ENCODE measurements around the gene MESP1.

The MESP1 gene

DNA sequence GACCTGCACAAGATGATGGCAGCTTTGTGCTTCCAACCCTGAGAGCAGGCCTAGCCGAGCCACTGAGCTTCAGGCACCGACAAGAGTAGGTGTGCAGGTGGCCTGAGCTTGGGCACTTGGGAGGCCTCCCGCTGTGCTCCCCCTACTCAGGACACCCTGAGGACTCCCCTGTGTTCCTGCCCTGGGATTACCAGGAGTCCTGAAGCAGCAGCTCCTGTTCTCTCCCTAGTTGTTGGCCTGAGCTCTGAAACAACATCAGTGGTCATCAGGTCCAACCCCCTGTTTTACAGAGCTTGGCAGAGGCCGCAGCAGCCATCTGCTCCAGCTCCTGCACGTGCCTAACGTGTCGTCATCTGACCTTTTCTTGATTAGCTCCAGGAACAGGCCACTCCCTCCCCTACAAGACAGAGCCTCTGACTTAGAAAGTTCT is 17.0 kb upstream of the MESP1 start:
- no peak overlapping the region for H3K4me3 ChIP-seq (ENCODE audit: low read length in 2 of 2)
- no peaks in the 10 kb centered on the region for H3K4me1 ChIP-seq (ENCODE audit: control insufficient read depth, insufficient read depth, low read length)
- no peaks in the 10 kb centered on the region for H3K36me3 ChIP-seq (ENCODE audit: control insufficient read depth in 2 of 2, insufficient read depth in 2 of 2, low read length in 2 of 2)
- no peak overlapping the region for H3K27ac ChIP-seq (ENCODE audit: low read length)
- no peak overlapping the region for H3K9ac ChIP-seq (ENCODE audit: low read length in 2 of 2)
- H3K9me3 ChIP-seq (ENCODE audit: control insufficient read depth in 2 of 2, low read length in 2 of 2): no peaks in the 10 kb centered on the region
- H3K27me3 ChIP-seq (ENCODE audit: control insufficient read depth in 1 of 2, insufficient read depth in 2 of 2, low read length in 2 of 2): no peaks in the 10 kb centered on the region

DNA sequence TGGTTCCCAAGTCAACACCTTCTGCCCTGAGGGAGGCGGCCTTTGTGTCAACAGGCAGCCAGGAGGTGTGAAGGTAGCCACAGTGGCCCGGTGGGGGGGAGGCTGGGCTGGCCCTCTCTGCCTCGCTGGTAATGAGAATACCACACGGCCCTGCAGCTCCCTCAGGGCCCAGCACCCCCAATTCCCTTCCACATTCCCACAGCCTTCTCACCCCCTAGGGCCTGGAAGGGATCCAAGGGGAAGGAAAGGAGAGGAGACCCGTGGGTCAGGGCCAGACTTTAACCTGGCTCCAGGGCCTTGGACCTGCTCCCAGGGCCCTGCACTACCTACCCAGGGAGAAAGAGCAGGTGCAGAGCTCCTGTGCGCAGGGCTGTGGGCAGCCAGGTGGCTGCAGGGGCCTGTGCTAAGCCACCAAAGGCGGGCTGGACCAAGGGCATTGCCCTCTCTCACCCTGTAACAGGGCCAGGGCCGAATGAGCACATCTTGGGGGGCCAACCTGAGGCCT is 16.4 kb upstream of the MESP1 start:
- H3K27ac ChIP-seq (ENCODE audit: low read length): no peak overlapping the region
- H3K9me3 ChIP-seq (ENCODE audit: control insufficient read depth in 2 of 2, low read length in 2 of 2): no peaks in the 10 kb centered on the region
- no peaks in the 10 kb centered on the region for H3K27me3 ChIP-seq (ENCODE audit: control insufficient read depth in 1 of 2, insufficient read depth in 2 of 2, low read length in 2 of 2)
- H3K4me3 ChIP-seq (ENCODE audit: low read length in 2 of 2): no peak overlapping the region
- no peaks in the 10 kb centered on the region for H3K36me3 ChIP-seq (ENCODE audit: control insufficient read depth in 2 of 2, insufficient read depth in 2 of 2, low read length in 2 of 2)
- no peaks in the 10 kb centered on the region for H3K4me1 ChIP-seq (ENCODE audit: control insufficient read depth, insufficient read depth, low read length)
- H3K9ac ChIP-seq (ENCODE audit: low read length in 2 of 2): no peak overlapping the region

DNA sequence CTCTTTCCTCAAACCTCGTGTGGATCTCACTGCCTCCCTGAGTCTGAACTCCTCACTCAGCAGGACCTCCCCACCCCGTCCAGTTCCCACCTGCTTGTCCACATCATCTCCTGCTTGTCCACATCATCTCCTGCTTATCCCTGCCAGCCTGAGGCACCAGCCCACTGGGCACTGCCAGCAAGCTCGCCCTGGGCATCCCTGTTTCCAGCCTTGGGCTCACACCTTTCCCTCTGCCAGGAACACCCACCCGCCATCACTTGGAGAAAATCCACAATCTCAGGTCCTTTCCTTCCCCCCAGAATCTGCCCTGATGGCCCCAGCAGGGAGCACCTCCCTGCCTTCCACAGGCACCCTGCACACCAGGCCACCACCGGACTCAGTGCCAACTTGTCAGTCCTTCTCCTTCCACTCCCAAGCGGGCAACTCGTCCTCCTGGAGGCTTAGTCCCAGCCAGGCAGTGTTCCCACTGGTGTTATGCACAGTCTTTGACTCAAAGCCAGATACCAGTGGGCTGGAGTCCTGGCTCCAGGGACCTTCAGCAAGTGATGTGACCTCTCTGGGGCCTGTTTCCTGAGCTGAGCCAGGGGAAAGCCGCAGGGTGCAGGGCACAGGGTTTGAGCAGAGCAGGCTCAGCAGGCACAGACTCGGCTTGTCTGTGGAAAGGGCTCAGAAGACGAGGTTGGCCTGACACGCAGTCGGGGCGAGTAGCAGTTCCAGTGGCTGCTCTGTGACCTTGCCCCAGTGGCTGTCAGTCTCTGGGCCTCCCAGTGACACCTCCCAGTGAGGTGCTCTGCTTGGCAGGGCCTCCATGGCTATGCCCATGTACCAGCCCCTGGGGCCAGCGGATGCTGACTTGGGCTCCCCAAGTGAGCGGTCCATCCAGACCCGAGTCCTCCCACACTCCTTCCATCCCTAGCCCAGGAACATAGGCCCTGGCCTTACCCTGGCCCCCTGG is 15.6 kb upstream of the MESP1 start:
- Histone ChIP-seq H3K27me3 (ENCODE audit: control insufficient read depth in 1 of 2, insufficient read depth in 2 of 2, low read length in 2 of 2) (no peaks in the 10 kb centered on the region), H3K36me3 (ENCODE audit: control insufficient read depth in 2 of 2, insufficient read depth in 2 of 2, low read length in 2 of 2) (no peaks in the 10 kb centered on the region), H3K9me3 (ENCODE audit: control insufficient read depth in 2 of 2, low read length in 2 of 2) (no peaks in the 10 kb centered on the region), H3K9ac (ENCODE audit: low read length in 2 of 2) (no peak overlapping the region), H3K4me1 (ENCODE audit: control insufficient read depth, insufficient read depth, low read length) (no peaks in the 10 kb centered on the region), H3K4me3 (ENCODE audit: low read length in 2 of 2) (no peak overlapping the region), H3K27ac (ENCODE audit: low read length) (no peak overlapping the region)

DNA sequence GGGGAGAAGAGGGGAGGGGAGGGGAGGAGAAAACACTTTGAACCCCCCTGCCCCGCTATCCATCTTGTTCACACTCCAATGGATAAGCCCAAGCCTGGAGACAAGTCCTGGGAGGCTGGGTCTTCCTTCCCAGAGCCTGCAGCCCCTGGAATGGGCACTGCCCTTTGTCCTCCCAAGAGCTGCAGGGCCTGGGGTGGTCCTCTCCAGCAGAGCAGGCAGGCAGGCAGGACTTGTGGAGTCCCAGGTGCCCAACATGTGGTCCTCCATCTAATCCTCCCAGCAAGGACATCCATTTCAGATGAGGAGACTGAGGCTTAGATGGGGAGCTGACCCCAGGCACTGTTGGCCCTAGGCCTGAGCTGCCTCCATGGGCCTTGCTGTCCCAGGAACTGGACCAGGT is 14.6 kb upstream of the MESP1 start:
- Histone ChIP-seq H3K36me3 (ENCODE audit: control insufficient read depth in 2 of 2, insufficient read depth in 2 of 2, low read length in 2 of 2) (no peaks in the 10 kb centered on the region), H3K27me3 (ENCODE audit: control insufficient read depth in 1 of 2, insufficient read depth in 2 of 2, low read length in 2 of 2) (no peaks in the 10 kb centered on the region)

GRCh38 chr15:89761929-89762328 is 10.9 kb upstream of the MESP1 start:
- Histone ChIP-seq H3K4me3 (ENCODE audit: low read length in 2 of 2) (no peak overlapping the region), H3K9me3 (ENCODE audit: control insufficient read depth in 2 of 2, low read length in 2 of 2) (no peaks in the 10 kb centered on the region), H3K9ac (ENCODE audit: low read length in 2 of 2) (no peak overlapping the region), H3K27me3 (ENCODE audit: control insufficient read depth in 1 of 2, insufficient read depth in 2 of 2, low read length in 2 of 2) (no peaks in the 10 kb centered on the region), H3K4me1 (ENCODE audit: control insufficient read depth, insufficient read depth, low read length) (peaks cover 11% of the 10 kb centered on the region), H3K36me3 (ENCODE audit: control insufficient read depth in 2 of 2, insufficient read depth in 2 of 2, low read length in 2 of 2) (no peaks in the 10 kb centered on the region), H3K27ac (ENCODE audit: low read length) (no peak overlapping the region)

More for the DNA sequence above, 14.6 kb upstream of the MESP1 start:
- Histone ChIP-seq H3K4me1 (ENCODE audit: control insufficient read depth, insufficient read depth, low read length) (peaks cover 9% of the 10 kb centered on the region), H3K27ac (ENCODE audit: low read length) (no peak overlapping the region), H3K9me3 (ENCODE audit: control insufficient read depth in 2 of 2, low read length in 2 of 2) (no peaks in the 10 kb centered on the region), H3K4me3 (ENCODE audit: low read length in 2 of 2) (no peak overlapping the region), H3K9ac (ENCODE audit: low read length in 2 of 2) (no peak overlapping the region)

GRCh38 chr15:89761009-89761831 is 10.2 kb upstream of the MESP1 start:
- Histone ChIP-seq H3K4me1 (ENCODE audit: control insufficient read depth, insufficient read depth, low read length) (peaks cover 11% of the 10 kb centered on the region), H3K9ac (ENCODE audit: low read length in 2 of 2) (no peak overlapping the region), H3K27ac (ENCODE audit: low read length) (no peak overlapping the region), H3K27me3 (ENCODE audit: control insufficient read depth in 1 of 2, insufficient read depth in 2 of 2, low read length in 2 of 2) (no peaks in the 10 kb centered on the region), H3K9me3 (ENCODE audit: control insufficient read depth in 2 of 2, low read length in 2 of 2) (no peaks in the 10 kb centered on the region), H3K4me3 (ENCODE audit: low read length in 2 of 2) (peak overlapping the region in 1 of 2 donors; percentile 8), H3K36me3 (ENCODE audit: control insufficient read depth in 2 of 2, insufficient read depth in 2 of 2, low read length in 2 of 2) (no peaks in the 10 kb centered on the region)

DNA sequence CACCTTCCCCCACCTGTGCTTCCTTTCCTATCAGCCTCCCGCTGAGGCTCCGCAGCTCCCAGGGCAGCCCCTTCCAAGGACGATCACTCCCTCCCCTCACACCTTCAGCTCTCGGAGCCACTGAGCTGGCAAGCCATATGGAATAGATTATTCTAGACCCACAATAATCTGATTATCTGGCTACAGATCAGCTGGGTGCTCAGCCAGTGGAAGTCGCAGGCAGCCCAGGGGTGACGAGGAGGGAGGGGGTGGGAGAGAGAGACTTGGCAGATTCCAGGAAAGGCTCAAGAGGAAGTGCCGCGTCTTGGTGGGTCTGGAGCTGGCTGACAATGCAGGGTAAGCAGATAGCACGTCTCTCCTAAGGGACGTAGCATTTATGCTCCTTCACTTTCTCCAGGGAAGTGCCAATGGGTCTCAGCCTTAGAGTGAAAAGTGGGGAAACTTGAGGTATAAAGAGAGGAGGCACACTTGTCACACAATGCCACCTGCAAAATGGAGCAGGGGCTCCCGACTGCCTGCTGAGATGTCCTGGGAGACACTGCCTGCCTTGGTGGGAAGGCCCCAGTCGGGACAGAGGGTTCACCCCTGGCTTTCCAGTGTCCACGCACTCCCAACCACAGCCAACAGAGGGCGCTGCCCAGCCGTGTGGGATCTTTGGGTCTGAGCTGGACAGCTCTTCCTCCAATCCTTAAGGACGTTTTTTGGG is 9.4 kb upstream of the MESP1 start:
- Histone ChIP-seq H3K4me3 (ENCODE audit: low read length in 2 of 2) (peak overlapping the region in 1 of 2 donors; percentile 8), H3K9ac (ENCODE audit: low read length in 2 of 2) (no peak overlapping the region), H3K4me1 (ENCODE audit: control insufficient read depth, insufficient read depth, low read length) (peaks cover 11% of the 10 kb centered on the region), H3K9me3 (ENCODE audit: control insufficient read depth in 2 of 2, low read length in 2 of 2) (no peaks in the 10 kb centered on the region), H3K27me3 (ENCODE audit: control insufficient read depth in 1 of 2, insufficient read depth in 2 of 2, low read length in 2 of 2) (no peaks in the 10 kb centered on the region), H3K27ac (ENCODE audit: low read length) (no peak overlapping the region), H3K36me3 (ENCODE audit: control insufficient read depth in 2 of 2, insufficient read depth in 2 of 2, low read length in 2 of 2) (no peaks in the 10 kb centered on the region)

- H3K27me3 ChIP-seq (ENCODE audit: control insufficient read depth in 1 of 2, insufficient read depth in 2 of 2, low read length in 2 of 2): no peaks in the 10 kb centered on the region
- no peak overlapping the region for H3K27ac ChIP-seq (ENCODE audit: low read length)
- H3K4me1 ChIP-seq (ENCODE audit: control insufficient read depth, insufficient read depth, low read length): peaks cover 11% of the 10 kb centered on the region
- H3K36me3 ChIP-seq (ENCODE audit: control insufficient read depth in 2 of 2, insufficient read depth in 2 of 2, low read length in 2 of 2): no peaks in the 10 kb centered on the region
- H3K4me3 ChIP-seq (ENCODE audit: low read length in 2 of 2): no peak overlapping the region
- no peak overlapping the region for H3K9ac ChIP-seq (ENCODE audit: low read length in 2 of 2)
- H3K9me3 ChIP-seq (ENCODE audit: control insufficient read depth in 2 of 2, low read length in 2 of 2): no peaks in the 10 kb centered on the region
Observed at GRCh38 chr15:89759835-89760234, 8.8 kb upstream of the MESP1 start.

DNA sequence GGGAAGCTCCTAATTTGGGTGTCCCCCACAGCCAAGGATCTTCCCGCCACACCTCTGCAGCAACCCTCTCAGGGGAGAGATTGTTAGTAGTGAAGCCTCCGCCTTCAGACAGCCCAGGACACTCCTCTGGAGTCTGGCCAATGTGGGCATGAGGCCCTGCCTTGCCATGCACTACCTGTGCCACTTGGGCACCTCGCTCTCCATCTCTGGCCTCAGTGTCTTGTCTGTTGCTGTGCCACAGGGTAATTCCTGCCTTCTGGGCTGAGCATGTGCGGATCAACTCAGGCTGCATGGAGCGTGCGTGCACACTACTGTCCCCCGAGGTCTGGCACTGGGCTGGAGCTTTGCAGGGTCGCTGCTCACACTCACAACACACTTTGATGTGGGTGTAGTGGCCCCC is 7.9 kb upstream of the MESP1 start:
- no peaks in the 10 kb centered on the region for H3K27me3 ChIP-seq (ENCODE audit: control insufficient read depth in 1 of 2, insufficient read depth in 2 of 2, low read length in 2 of 2)
- H3K9ac ChIP-seq (ENCODE audit: low read length in 2 of 2): no peak overlapping the region
- H3K4me3 ChIP-seq (ENCODE audit: low read length in 2 of 2): no peak overlapping the region
- no peaks in the 10 kb centered on the region for H3K36me3 ChIP-seq (ENCODE audit: control insufficient read depth in 2 of 2, insufficient read depth in 2 of 2, low read length in 2 of 2)
- no peak overlapping the region for H3K27ac ChIP-seq (ENCODE audit: low read length)
- peaks cover 11% of the 10 kb centered on the region for H3K4me1 ChIP-seq (ENCODE audit: control insufficient read depth, insufficient read depth, low read length)
- no peaks in the 10 kb centered on the region for H3K9me3 ChIP-seq (ENCODE audit: control insufficient read depth in 2 of 2, low read length in 2 of 2)

DNA sequence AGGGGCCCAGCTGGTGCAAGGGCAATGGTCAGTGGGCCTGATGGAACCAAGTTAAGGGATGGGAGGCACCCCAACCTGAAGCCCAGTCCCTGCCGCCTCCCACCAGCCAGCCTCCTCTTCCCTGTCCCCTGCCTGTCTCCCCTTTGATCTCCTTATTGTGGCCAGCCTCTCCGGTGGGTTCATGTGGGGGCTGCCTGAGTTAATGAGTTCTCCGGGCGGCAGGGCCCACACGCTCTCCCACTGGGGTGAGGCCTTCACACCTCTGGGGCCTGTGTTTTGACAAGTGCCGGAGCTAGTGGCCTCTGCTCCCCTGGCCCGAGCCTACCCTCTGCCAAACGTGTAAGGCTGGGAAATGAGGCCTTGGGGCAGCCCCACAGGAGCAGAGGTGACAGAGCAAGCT is 7.2 kb upstream of the MESP1 start:
- Histone ChIP-seq H3K4me1 (ENCODE audit: control insufficient read depth, insufficient read depth, low read length) (peaks cover 11% of the 10 kb centered on the region), H3K27ac (ENCODE audit: low read length) (no peak overlapping the region), H3K9ac (ENCODE audit: low read length in 2 of 2) (no peak overlapping the region), H3K4me3 (ENCODE audit: low read length in 2 of 2) (no peak overlapping the region), H3K9me3 (ENCODE audit: control insufficient read depth in 2 of 2, low read length in 2 of 2) (no peaks in the 10 kb centered on the region), H3K27me3 (ENCODE audit: control insufficient read depth in 1 of 2, insufficient read depth in 2 of 2, low read length in 2 of 2) (no peaks in the 10 kb centered on the region), H3K36me3 (ENCODE audit: control insufficient read depth in 2 of 2, insufficient read depth in 2 of 2, low read length in 2 of 2) (no peaks in the 10 kb centered on the region)

All from stomach smooth muscle (tissue), 2 donors.